SK-N-SH treated with all-trans-retinoic acid at 6 μM for 48 hours (cell line): Measurements from ENCODE around the gene PDZK1IP1.

Experiments used
- ATAC-seq: fragments of 200-7000 bp; cut with Tn5 transposase; 3 replicates; pipeline ENCODE4 v1.9.1; 2020; ENCODE audit warnings: mild to moderate bottlenecking, moderate library complexity
- ARNTL ChIP-seq: fragments of 450-650 bp; formaldehyde crosslinking; IDR thresholded peaks from 2 replicates; pipeline ENCODE4 v1.5.0; 2020; ENCODE audit warnings: low read depth, mild to moderate bottlenecking, moderate library complexity, borderline replicate concordance
- BACH2 ChIP-seq: fragments of 250-450 bp; sonication (Bioruptor Pico); IDR thresholded peaks from 2 replicates; pipeline ENCODE4 v1.9.0; 2021; ENCODE audit warnings: mild to moderate bottlenecking, borderline replicate concordance
- CREB5 ChIP-seq: fragments of 250-450 bp; sonication (Bioruptor Pico); IDR thresholded peaks from 2 replicates; pipeline ENCODE4 v1.5.1; 2020; ENCODE audit warnings: low read depth, mild to moderate bottlenecking, moderate library complexity
- CSDC2 ChIP-seq: fragments of 250-450 bp; sonication (Bioruptor Pico); IDR thresholded peaks from 2 replicates; pipeline ENCODE4 v1.5.0; 2020; ENCODE audit warnings: mild to moderate bottlenecking, moderate library complexity
- CSRNP3 ChIP-seq: fragments of 250-450 bp; sonication (Bioruptor Pico); IDR thresholded peaks from 2 replicates; pipeline ENCODE4 v1.5.1; 2021; ENCODE audit warnings: mild to moderate bottlenecking, moderate library complexity
- ESRRG ChIP-seq: fragments of 250-450 bp; sonication (Bioruptor Pico); IDR thresholded peaks from 2 replicates; pipeline ENCODE4 v1.6.1; 2021; ENCODE audit warnings: mild to moderate bottlenecking
- GLIS3 ChIP-seq: fragments of 250-450 bp; sonication (Bioruptor Pico); IDR thresholded peaks from 2 replicates; pipeline ENCODE4 v1.5.0; 2020; ENCODE audit warnings: mild to moderate bottlenecking, moderate library complexity
- ISL1 ChIP-seq: fragments of 250-450 bp; sonication (Bioruptor Pico); IDR thresholded peaks from 2 replicates; pipeline ENCODE4 v2.1.2; 2022; ENCODE audit warnings: mild to moderate bottlenecking, moderate library complexity
- OSR1 ChIP-seq: fragments of 250-450 bp; sonication (Bioruptor Pico); IDR thresholded peaks from 2 replicates; pipeline ENCODE4 v1.8.0; 2022; ENCODE audit warnings: moderate library complexity, mild to moderate bottlenecking, inconsistent platforms
- PATZ1 ChIP-seq: fragments of 250-450 bp; sonication (Bioruptor Pico); IDR thresholded peaks from 2 replicates; pipeline ENCODE4 v1.8.0; 2020; ENCODE audit warnings: mild to moderate bottlenecking, moderate library complexity, borderline replicate concordance
- POU6F1 ChIP-seq: fragments of 250-450 bp; sonication (Bioruptor Pico); IDR thresholded peaks from 2 replicates; pipeline ENCODE4 v1.8.0; 2021; ENCODE audit warnings: low read depth, mild to moderate bottlenecking, moderate library complexity, borderline replicate concordance
- PPARA ChIP-seq: fragments of 250-450 bp; sonication (Bioruptor Pico); IDR thresholded peaks from 2 replicates; pipeline ENCODE4 v1.5.0; 2020; ENCODE audit warnings: mild to moderate bottlenecking, borderline replicate concordance
- RARB ChIP-seq: fragments of 250-450 bp; sonication (Bioruptor Pico); IDR thresholded peaks from 2 replicates; pipeline ENCODE4 v1.8.0; 2021; ENCODE audit warnings: mild to moderate bottlenecking, moderate library complexity
- SNAI2 ChIP-seq: fragments of 250-450 bp; sonication (Bioruptor Pico); IDR thresholded peaks from 2 replicates; pipeline ENCODE4 v1.5.0; 2020; ENCODE audit warnings: mild to moderate bottlenecking, moderate library complexity
- TCF4 ChIP-seq: fragments of 250-450 bp; sonication (Bioruptor Pico); IDR thresholded peaks from 2 replicates; pipeline ENCODE4 v1.8.0; 2021; ENCODE audit warnings: mild to moderate bottlenecking, moderate library complexity, borderline replicate concordance
- TOX ChIP-seq: fragments of 250-450 bp; sonication (Bioruptor Pico); IDR thresholded peaks from 2 replicates; pipeline ENCODE4 v1.8.0; 2021; ENCODE audit warnings: mild to moderate bottlenecking, moderate library complexity, borderline replicate concordance
- ZC3H10 ChIP-seq: fragments of 250-450 bp; sonication (Bioruptor Pico); IDR thresholded peaks from 2 replicates; pipeline ENCODE4 v1.5.1; 2021; ENCODE audit warnings: mild to moderate bottlenecking, moderate library complexity
- ZFP3 ChIP-seq: fragments of 250-450 bp; sonication (Bioruptor Pico); IDR thresholded peaks from 2 replicates; pipeline ENCODE4 v1.5.0; 2020; ENCODE audit warnings: mild to moderate bottlenecking, moderate library complexity
- ZFP30 ChIP-seq: fragments of 450-650 bp; formaldehyde crosslinking; IDR thresholded peaks from 2 replicates; pipeline ENCODE4 v1.5.0; 2022; ENCODE audit warnings: mild to moderate bottlenecking, moderate library complexity
- ZNF565 ChIP-seq: fragments of 450-650 bp; formaldehyde crosslinking; conservative IDR thresholded peaks from 2 replicates; pipeline ENCODE4 v1.5.0; 2020; ENCODE audit warnings: low read depth, mild to moderate bottlenecking, moderate library complexity
- ZNF70 ChIP-seq: fragments of 450-650 bp; formaldehyde crosslinking; IDR thresholded peaks from 2 replicates; pipeline ENCODE4 v1.5.0; 2020; ENCODE audit warnings: mild to moderate bottlenecking, moderate library complexity
- ZNF8 ChIP-seq: fragments of 450-650 bp; formaldehyde crosslinking; IDR thresholded peaks from 2 replicates; pipeline ENCODE4 v1.5.0; 2020; ENCODE audit warnings: mild to moderate bottlenecking, moderate library complexity

PDZK1IP1 gene

GRCh38 chr1:47182676-47183235, 7.1 kb downstream of the PDZK1IP1 start:
- TF ChIP-seq PPARA (CRISPR knock-in tag), result no peak
- no peak for TF ChIP-seq PATZ1 (CRISPR knock-in tag)
- no peak for TF ChIP-seq ISL1 (CRISPR knock-in tag)
- TF ChIP-seq ZNF565 (CRISPR knock-in tag), result no peak
- no peak for TF ChIP-seq GLIS3 (CRISPR knock-in tag)
- no peak for TF ChIP-seq BACH2 (CRISPR knock-in tag)
- TF ChIP-seq OSR1, result no peak
- TF ChIP-seq ZNF8 (CRISPR knock-in tag), result no peak
- TF ChIP-seq TCF4 (CRISPR knock-in tag), result no peak
- TF ChIP-seq SNAI2 (CRISPR knock-in tag), result no peak
- TF ChIP-seq ARNTL (CRISPR knock-in tag), result no peak
- TF ChIP-seq ZNF70, result no peak
- no peak for TF ChIP-seq ZFP30 (CRISPR knock-in tag)
- no peak for TF ChIP-seq CREB5 (CRISPR knock-in tag)
- TF ChIP-seq TOX (CRISPR knock-in tag), result no peak
- TF ChIP-seq ESRRG (CRISPR knock-in tag), result no peak
- no peak for TF ChIP-seq CSDC2
- TF ChIP-seq ZFP3 (CRISPR knock-in tag), result no peak
- no peak for TF ChIP-seq RARB (CRISPR knock-in tag)
- no peak for ATAC-seq

GRCh38 chr1:47181955-47182675, 7.7 kb downstream of the PDZK1IP1 start:
- no peak for ATAC-seq
- TF ChIP-seq POU6F1 (CRISPR knock-in tag), result no peak
- TF ChIP-seq SNAI2 (CRISPR knock-in tag), result no peak
- TF ChIP-seq ZC3H10 (CRISPR knock-in tag), result no peak
- no peak for TF ChIP-seq OSR1
- TF ChIP-seq ARNTL (CRISPR knock-in tag), result no peak
- TF ChIP-seq ZNF565 (CRISPR knock-in tag), result no peak
- TF ChIP-seq ISL1 (CRISPR knock-in tag), result no peak
- no peak for TF ChIP-seq TCF4 (CRISPR knock-in tag)
- TF ChIP-seq ZFP3 (CRISPR knock-in tag), result no peak
- TF ChIP-seq ZNF70, result no peak
- no peak for TF ChIP-seq GLIS3 (CRISPR knock-in tag)

- no peak for ATAC-seq
- TF ChIP-seq SNAI2 (CRISPR knock-in tag) (no peak), GLIS3 (CRISPR knock-in tag) (no peak), CSRNP3 (no peak), TOX (CRISPR knock-in tag) (no peak), ZFP3 (CRISPR knock-in tag) (no peak), ARNTL (CRISPR knock-in tag) (no peak), ZNF565 (CRISPR knock-in tag) (no peak), ZFP30 (CRISPR knock-in tag) (no peak), RARB (CRISPR knock-in tag) (no peak), CREB5 (CRISPR knock-in tag) (no peak), PPARA (CRISPR knock-in tag) (no peak), ZNF8 (CRISPR knock-in tag) (no peak), POU6F1 (CRISPR knock-in tag) (no peak), CSDC2 (no peak)
Observed at GRCh38 chr1:47181095-47181954, 8.5 kb downstream of the PDZK1IP1 start.
